T-helper 2 cell treated with Interferon-gamma antibody and Interleukin-4, amounts not matched to agents 5 μg/mL and 100 μg/mL, for 36 hours (primary cell): ENCODE results near the gene HDDC2.

Experiments used
- DNase-seq: peaks from one replicate; pipeline ENCODE4 v3.0.0; 2021; ENCODE audit warnings: low spot score
- H3K27ac Mint-ChIP-seq: one replicate; pipeline ENCODE4 v1.8.0; 2021; ENCODE audit warnings: mild to moderate bottlenecking, mixed read lengths
- H3K27me3 Mint-ChIP-seq: one replicate; pipeline ENCODE4 v1.8.0; 2021; ENCODE audit warnings: low read depth, mixed read lengths
- H3K36me3 Mint-ChIP-seq: one replicate; pipeline ENCODE4 v1.8.0; 2021; ENCODE audit warnings: low read depth, mixed read lengths
- H3K4me1 Mint-ChIP-seq: one replicate; pipeline ENCODE4 v1.8.0; 2021; ENCODE audit warnings: low read depth, mixed read lengths
- H3K4me3 Mint-ChIP-seq: one replicate; pipeline ENCODE4 v1.8.0; 2022; ENCODE audit warnings: mild to moderate bottlenecking, moderate library complexity, mixed read lengths
- H3K9me3 Mint-ChIP-seq: one replicate; pipeline ENCODE4 v1.8.0; 2021; ENCODE audit warnings: mixed read lengths

HDDC2 gene

GRCh38 chr6:125252891-125253290 lies 48.9 kb downstream of the HDDC2 start:
- H3K27ac Mint-ChIP-seq: no peak overlapping the region
- no peaks in the 10 kb centered on the region for H3K4me1 Mint-ChIP-seq
- DNase-seq: no peak
- H3K9me3 Mint-ChIP-seq: no peaks in the 10 kb centered on the region
- peaks cover 6% of the 10 kb centered on the region for H3K27me3 Mint-ChIP-seq
- no peak overlapping the region for H3K4me3 Mint-ChIP-seq
- no peaks in the 10 kb centered on the region for H3K36me3 Mint-ChIP-seq

- H3K36me3 Mint-ChIP-seq: no peaks in the 10 kb centered on the region
- H3K4me3 Mint-ChIP-seq: peak overlapping the region; percentile 38
- H3K27me3 Mint-ChIP-seq: peaks cover 8% of the 10 kb centered on the region
- H3K4me1 Mint-ChIP-seq: no peaks in the 10 kb centered on the region
- DNase-seq: no peak
- H3K9me3 Mint-ChIP-seq: no peaks in the 10 kb centered on the region
- H3K27ac Mint-ChIP-seq: peak overlapping the region; percentile 65
Measured at GRCh38 chr6:125251516-125252220, 50.1 kb downstream of the HDDC2 start.

GRCh38 chr6:125250511-125250910 lies 51.3 kb downstream of the HDDC2 start:
- Mint-ChIP-seq H3K4me1 (no peaks in the 10 kb centered on the region), H3K36me3 (no peaks in the 10 kb centered on the region), H3K27me3 (peaks cover 8% of the 10 kb centered on the region), H3K9me3 (no peaks in the 10 kb centered on the region), H3K4me3 (no peak overlapping the region), H3K27ac (no peak overlapping the region)
- no peak for DNase-seq

GRCh38 chr6:125248136-125248535 lies 53.6 kb downstream of the HDDC2 start:
- DNase-seq: no peak
- Mint-ChIP-seq H3K9me3 (peaks cover 2% of the 10 kb centered on the region), H3K27ac (no peak overlapping the region), H3K36me3 (no peaks in the 10 kb centered on the region), H3K4me3 (no peak overlapping the region), H3K27me3 (peaks cover 8% of the 10 kb centered on the region), H3K4me1 (no peaks in the 10 kb centered on the region)

- H3K4me1 Mint-ChIP-seq: no peaks in the 10 kb centered on the region
- H3K4me3 Mint-ChIP-seq: no peak overlapping the region
- H3K27me3 Mint-ChIP-seq: peaks cover 8% of the 10 kb centered on the region
- no peak for DNase-seq
- peaks cover 14% of the 10 kb centered on the region for H3K9me3 Mint-ChIP-seq
- no peaks in the 10 kb centered on the region for H3K36me3 Mint-ChIP-seq
- H3K27ac Mint-ChIP-seq: no peak overlapping the region
Measured at GRCh38 chr6:125246566-125246965, 55.2 kb downstream of the HDDC2 start.

DNA sequence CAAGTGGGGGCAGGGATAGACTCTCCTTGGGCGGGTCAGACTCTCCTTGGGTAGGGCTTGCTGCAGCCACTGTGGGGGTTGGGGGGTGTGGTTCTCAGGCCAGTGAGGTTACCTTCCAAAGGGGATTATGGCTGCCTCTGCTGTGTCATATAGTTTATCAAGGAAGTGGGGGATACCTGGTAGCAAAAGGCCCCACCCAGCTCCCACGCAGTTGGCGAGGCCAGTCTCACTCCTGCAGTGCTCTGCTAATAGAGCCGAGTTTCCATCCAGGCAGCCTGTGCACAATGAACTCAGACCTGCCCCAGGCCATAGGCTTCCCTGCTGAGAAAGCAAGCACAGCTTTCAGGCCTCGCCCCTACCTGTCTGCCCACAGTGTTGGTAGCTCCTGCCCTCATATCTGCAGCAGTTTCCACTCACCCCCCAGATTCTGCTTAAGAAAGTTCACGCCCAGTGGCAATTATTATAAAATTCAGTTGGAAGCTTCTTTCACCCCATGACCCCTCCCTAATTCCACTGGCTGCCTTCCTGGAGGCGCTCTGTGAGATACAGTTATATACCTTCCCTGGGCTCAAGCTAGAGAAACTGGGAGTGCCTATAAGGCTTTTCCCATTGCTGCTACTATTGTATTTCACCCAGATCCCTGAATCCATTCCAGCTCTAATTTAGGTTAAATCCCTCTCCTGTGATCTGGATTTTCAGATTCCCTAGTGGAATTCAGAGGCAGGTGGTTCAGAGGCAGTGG lies 56.1 kb downstream of the HDDC2 start:
- H3K4me3 Mint-ChIP-seq: no peak overlapping the region
- no peaks in the 10 kb centered on the region for H3K4me1 Mint-ChIP-seq
- DNase-seq: no peak
- no peaks in the 10 kb centered on the region for H3K36me3 Mint-ChIP-seq
- peaks cover 8% of the 10 kb centered on the region for H3K27me3 Mint-ChIP-seq
- no peak overlapping the region for H3K27ac Mint-ChIP-seq
- peaks cover 22% of the 10 kb centered on the region for H3K9me3 Mint-ChIP-seq

DNA sequence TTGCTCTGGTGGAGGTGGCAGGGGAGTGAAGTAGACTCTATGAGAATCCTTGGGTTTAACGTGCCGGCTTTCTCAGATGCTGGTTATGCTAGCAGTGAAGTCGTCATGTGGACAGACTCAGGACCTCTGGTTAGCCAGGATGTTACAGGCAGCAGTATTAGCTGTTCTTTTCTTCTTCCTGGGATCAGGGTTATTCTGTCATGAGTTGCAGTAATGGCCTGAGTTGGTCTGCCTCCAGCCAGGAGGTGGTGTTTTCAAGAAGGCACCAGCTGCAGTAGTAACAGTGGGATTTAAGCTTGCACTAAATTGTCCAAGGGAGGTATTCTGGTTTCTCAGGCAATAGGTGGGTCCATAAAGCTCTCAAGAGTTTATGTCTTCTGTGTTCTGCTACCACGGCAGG lies 56.7 kb downstream of the HDDC2 start:
- H3K27me3 Mint-ChIP-seq: peaks cover 6% of the 10 kb centered on the region
- no peak overlapping the region for H3K27ac Mint-ChIP-seq
- no peaks in the 10 kb centered on the region for H3K4me1 Mint-ChIP-seq

GRCh38 chr6:125237764-125238163 lies 64.0 kb downstream of the HDDC2 start:
- Mint-ChIP-seq H3K9me3 (peaks cover 18% of the 10 kb centered on the region), H3K4me3 (no peak overlapping the region), H3K27ac (no peak overlapping the region), H3K4me1 (no peaks in the 10 kb centered on the region), H3K27me3 (no peaks in the 10 kb centered on the region), H3K36me3 (no peaks in the 10 kb centered on the region)
- DNase-seq: no peak

More for the DNA sequence above, 56.7 kb downstream of the HDDC2 start:
- Mint-ChIP-seq H3K9me3 (peaks cover 23% of the 10 kb centered on the region), H3K36me3 (no peaks in the 10 kb centered on the region), H3K4me3 (no peak overlapping the region)
- no peak for DNase-seq

DNA sequence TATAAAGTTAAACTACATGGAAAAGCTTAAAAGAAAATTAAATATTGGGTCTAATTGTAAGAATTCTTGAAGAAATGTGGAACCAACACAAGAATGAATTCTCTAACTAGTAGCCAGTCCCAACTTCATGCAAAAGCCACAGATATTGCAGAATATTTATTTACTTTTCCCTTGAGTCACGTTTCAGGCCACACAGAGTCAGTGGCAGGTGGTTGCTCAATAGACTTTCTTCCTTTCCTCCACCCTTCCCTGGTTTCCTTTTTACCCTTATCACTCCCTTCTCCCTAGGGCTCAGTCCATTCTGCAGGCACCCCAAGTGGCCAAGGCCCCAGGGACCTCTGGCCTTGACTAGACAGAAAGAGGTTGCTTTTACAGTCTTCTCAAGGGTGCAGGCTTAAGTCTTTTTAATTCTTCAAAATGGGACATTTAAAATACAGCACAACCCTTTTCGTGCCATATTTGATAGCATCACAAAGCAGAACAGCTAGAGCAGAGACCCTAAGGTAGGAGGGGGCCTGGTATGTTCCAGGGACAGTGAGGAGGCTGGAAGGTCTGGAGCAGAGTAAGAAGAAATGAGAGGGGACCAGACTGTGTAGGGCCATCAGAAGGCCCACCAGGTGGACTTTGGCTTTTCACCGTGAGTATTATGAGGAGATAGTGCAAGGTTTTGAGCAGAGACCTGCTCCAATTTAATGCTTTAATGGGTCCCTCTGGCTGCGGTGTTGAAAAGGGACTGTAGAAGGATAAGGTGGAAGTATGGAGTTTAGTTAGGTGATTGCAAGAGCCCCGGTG lies 65.0 kb downstream of the HDDC2 start:
- DNase-seq: no peak
- H3K9me3 Mint-ChIP-seq: peaks cover 11% of the 10 kb centered on the region
- no peak overlapping the region for H3K4me3 Mint-ChIP-seq
- no peaks in the 10 kb centered on the region for H3K36me3 Mint-ChIP-seq
- H3K27ac Mint-ChIP-seq: no peak overlapping the region
- no peaks in the 10 kb centered on the region for H3K27me3 Mint-ChIP-seq
- no peaks in the 10 kb centered on the region for H3K4me1 Mint-ChIP-seq

DNA sequence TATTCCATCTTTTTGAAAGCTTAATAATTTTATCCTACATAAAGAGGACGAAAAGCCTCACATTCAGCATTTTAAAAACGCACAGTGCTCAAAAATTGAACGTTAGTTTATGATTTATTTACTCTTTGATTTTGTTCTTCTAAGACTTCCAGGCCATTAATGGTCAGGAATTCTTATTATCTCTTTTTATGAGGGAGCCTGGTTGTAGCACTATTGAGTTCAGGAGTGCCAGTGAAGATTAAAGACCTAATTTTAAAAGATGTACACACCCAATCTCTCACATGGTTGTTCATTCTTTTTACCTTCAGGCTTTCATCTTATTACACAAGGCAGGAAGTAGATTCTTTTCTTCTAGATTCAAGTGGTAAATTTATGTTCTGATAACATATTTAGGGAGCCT lies 68.6 kb downstream of the HDDC2 start:
- Mint-ChIP-seq H3K27me3 (no peaks in the 10 kb centered on the region), H3K4me1 (no peaks in the 10 kb centered on the region), H3K36me3 (no peaks in the 10 kb centered on the region), H3K9me3 (no peaks in the 10 kb centered on the region), H3K4me3 (no peak overlapping the region), H3K27ac (no peak overlapping the region)
- no peak for DNase-seq

GRCh38 chr6:125232466-125232865 lies 69.3 kb downstream of the HDDC2 start:
- no peaks in the 10 kb centered on the region for H3K27me3 Mint-ChIP-seq
- DNase-seq: no peak
- no peak overlapping the region for H3K27ac Mint-ChIP-seq
- H3K9me3 Mint-ChIP-seq: no peaks in the 10 kb centered on the region
- H3K36me3 Mint-ChIP-seq: no peaks in the 10 kb centered on the region
- H3K4me3 Mint-ChIP-seq: no peak overlapping the region
- no peaks in the 10 kb centered on the region for H3K4me1 Mint-ChIP-seq

DNA sequence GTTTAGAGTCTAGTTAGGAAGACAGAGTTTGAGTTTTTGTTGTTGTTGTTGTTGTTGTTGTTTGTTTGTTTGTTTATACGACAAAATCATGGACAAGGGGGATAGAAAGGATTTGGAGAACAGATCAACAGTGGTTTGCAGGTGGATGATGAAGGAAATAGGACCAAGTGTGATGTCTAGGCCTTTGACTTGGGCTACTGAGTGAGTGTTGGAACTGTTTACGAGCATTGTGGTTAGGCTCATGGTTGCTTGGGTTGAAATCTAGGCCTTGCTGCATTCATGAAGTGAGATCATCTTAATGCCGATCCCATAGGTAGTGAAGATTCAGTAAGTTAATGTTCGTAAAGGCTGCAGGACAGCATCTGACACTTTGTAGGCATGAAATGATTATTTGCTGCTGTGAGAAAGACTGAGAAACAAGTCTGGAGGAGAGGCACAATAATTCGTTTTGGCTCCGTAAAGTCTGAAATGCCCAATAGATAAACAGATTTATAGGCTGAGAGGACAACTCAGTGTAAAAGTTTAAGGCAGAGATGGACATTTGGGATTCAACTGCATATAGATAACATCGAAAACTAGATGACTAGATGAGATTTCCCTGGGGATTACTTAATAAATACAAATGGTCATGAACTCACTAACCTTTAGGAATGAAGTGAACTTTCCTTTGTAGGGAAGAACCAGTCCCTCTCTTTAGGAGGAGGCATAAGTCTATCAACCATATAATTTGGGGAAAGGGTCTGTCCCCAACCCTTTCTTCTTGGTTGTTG lies 70.0 kb downstream of the HDDC2 start:
- Mint-ChIP-seq H3K27me3 (no peaks in the 10 kb centered on the region), H3K27ac (no peak overlapping the region), H3K9me3 (no peaks in the 10 kb centered on the region), H3K4me3 (no peak overlapping the region), H3K4me1 (no peaks in the 10 kb centered on the region), H3K36me3 (no peaks in the 10 kb centered on the region)
- DNase-seq: no peak

DNA sequence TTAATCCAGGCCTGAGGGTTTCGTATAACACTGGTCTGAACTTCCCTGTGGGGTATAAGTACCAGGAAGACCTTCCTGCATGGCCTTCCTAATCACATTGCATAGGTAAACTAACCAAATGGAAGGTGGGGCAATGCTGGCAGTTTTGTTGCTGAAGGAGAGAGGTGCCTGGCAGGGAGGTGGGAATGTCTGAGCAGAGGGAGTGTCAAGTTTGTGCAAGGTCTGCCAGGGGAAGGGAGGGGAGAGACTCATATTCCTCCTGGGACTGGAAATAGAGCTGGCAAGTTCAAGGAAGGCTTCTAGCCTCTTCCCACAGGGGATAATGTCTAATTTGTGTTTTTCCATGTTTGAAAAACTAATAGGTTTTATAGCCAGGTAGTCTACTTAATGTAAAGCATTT lies 70.6 kb downstream of the HDDC2 start:
- Mint-ChIP-seq H3K27ac (no peak overlapping the region), H3K36me3 (no peaks in the 10 kb centered on the region), H3K27me3 (no peaks in the 10 kb centered on the region), H3K4me1 (no peaks in the 10 kb centered on the region), H3K9me3 (no peaks in the 10 kb centered on the region), H3K4me3 (no peak overlapping the region)
- no peak for DNase-seq
